Tibial nerve (tissue), 4 donors: ENCODE results near the gene GUCY1B1.

Experiments
- EP300 ChIP-seq, 2 donors: sonication (generic); formaldehyde crosslinking; IDR thresholded peaks; one replicate each; pipeline ENCODE4 v1.6.1; 2017; ENCODE audit warnings: antibody characterized with exemption in 2 of 2, mild to moderate bottlenecking in 1 of 2
- POLR2A ChIP-seq, 2 donors: fragments of 450-650 bp; IDR thresholded peaks; one replicate each; pipeline ENCODE4 v1.6.1; 2017; ENCODE audit warnings: antibody characterized with exemption in 2 of 2, mild to moderate bottlenecking in 2 of 2, moderate library complexity in 2 of 2
- TF ChIP-seq, protein P1 (sequence below), 5 experiments: fragments of 200-600 bp in 3 of 5; fragments of 450-650 bp in 2 of 5; sonication (generic) in 3 of 5; IDR thresholded peaks; one replicate each; pipeline ENCODE4 v1.5.1; 2016 to 2019; ENCODE audit warnings: antibody characterized with exemption in 5 of 5, mild to moderate bottlenecking in 3 of 5, moderate library complexity in 2 of 5

GRCh38 chr4:155724731-155725130 is 34.1 kb upstream of the GUCY1B1 start:
- TF ChIP-seq POLR2A (IDR thresholded peaks at IDR 0.05) (no peak), EP300 (IDR thresholded peaks at IDR 0.05) (no peak)
- TF ChIP-seq, protein P1, sequence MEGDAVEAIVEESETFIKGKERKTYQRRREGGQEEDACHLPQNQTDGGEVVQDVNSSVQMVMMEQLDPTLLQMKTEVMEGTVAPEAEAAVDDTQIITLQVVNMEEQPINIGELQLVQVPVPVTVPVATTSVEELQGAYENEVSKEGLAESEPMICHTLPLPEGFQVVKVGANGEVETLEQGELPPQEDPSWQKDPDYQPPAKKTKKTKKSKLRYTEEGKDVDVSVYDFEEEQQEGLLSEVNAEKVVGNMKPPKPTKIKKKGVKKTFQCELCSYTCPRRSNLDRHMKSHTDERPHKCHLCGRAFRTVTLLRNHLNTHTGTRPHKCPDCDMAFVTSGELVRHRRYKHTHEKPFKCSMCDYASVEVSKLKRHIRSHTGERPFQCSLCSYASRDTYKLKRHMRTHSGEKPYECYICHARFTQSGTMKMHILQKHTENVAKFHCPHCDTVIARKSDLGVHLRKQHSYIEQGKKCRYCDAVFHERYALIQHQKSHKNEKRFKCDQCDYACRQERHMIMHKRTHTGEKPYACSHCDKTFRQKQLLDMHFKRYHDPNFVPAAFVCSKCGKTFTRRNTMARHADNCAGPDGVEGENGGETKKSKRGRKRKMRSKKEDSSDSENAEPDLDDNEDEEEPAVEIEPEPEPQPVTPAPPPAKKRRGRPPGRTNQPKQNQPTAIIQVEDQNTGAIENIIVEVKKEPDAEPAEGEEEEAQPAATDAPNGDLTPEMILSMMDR (IDR thresholded peaks at IDR 0.05): no peak
